ENCODE results near the gene CCDC6.
"Not testable (repeated sequence)": the region's sequence is repeated elsewhere in the genome, so short reads cannot be mapped to it uniquely, and the experiment has no call there.

CCDC6 gene

DNA sequence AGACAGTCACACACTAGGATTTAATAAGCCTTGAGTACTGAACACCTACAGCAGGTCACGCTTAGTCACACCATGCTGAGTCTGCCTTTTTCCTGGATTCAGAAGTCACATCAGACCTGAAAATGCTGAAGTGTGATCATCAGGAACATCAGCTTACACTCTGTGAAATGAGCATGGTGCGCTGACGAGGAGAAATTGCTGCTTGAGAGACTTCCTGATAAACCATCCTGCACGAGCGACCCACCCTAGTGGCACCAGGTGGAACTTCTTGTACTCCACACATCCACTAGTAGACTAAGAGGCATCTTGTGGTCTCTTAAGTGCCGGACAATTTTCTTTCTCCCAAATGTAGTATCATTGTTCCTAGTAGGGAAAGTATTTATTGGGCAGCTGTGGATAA, 101.3 kb downstream of the CCDC6 start:
- H3K9ac ChIP-seq (ENCODE audit: low read depth in 1 of 2, low read length in 2 of 2): no peak overlapping the region
- H3K4me3 ChIP-seq (ENCODE audit: low read length in 2 of 2): no peak overlapping the region
- H3K27ac ChIP-seq (ENCODE audit: low read depth in 2 of 2, low read length in 2 of 2): peak overlapping the region in 1 of 2 donors; percentile 8
- H3K36me3 ChIP-seq (ENCODE audit: control insufficient read depth in 2 of 2, insufficient read depth in 2 of 2, low read length in 2 of 2): peaks cover 49 to 56% of the 10 kb centered on the region in 2 donors
- no peaks in the 10 kb centered on the region for H3K4me1 ChIP-seq (ENCODE audit: control insufficient read depth in 2 of 2, insufficient read depth in 2 of 2, low read length in 2 of 2)
- H3K9me3 ChIP-seq (ENCODE audit: control insufficient read depth in 2 of 2, low read length in 2 of 2): no peaks in the 10 kb centered on the region
- no peaks in the 10 kb centered on the region for H3K27me3 ChIP-seq (ENCODE audit: control insufficient read depth in 2 of 2, insufficient read depth in 2 of 2, low read length in 2 of 2)

GRCh38 chr10:59804220-59804619, 102.1 kb downstream of the CCDC6 start:
- Histone ChIP-seq H3K4me3 (ENCODE audit: low read length in 2 of 2) (no peak overlapping the region), H3K27me3 (ENCODE audit: control insufficient read depth in 2 of 2, insufficient read depth in 2 of 2, low read length in 2 of 2) (no peaks in the 10 kb centered on the region), H3K4me1 (ENCODE audit: control insufficient read depth in 2 of 2, insufficient read depth in 2 of 2, low read length in 2 of 2) (no peaks in the 10 kb centered on the region), H3K9me3 (ENCODE audit: control insufficient read depth in 2 of 2, low read length in 2 of 2) (no peaks in the 10 kb centered on the region), H3K36me3 (ENCODE audit: control insufficient read depth in 2 of 2, insufficient read depth in 2 of 2, low read length in 2 of 2) (peaks cover 49 to 50% of the 10 kb centered on the region in 2 donors), H3K9ac (ENCODE audit: low read depth in 1 of 2, low read length in 2 of 2) (no peak overlapping the region), H3K27ac (ENCODE audit: low read depth in 2 of 2, low read length in 2 of 2) (no peak overlapping the region)

GRCh38 chr10:59803714-59804113, 102.6 kb downstream of the CCDC6 start:
- no peaks in the 10 kb centered on the region for H3K4me1 ChIP-seq (ENCODE audit: control insufficient read depth in 2 of 2, insufficient read depth in 2 of 2, low read length in 2 of 2)
- peak overlapping the region in 1 of 2 donors; percentile 21 for H3K27ac ChIP-seq (ENCODE audit: low read depth in 2 of 2, low read length in 2 of 2)
- no peak overlapping the region for H3K9ac ChIP-seq (ENCODE audit: low read depth in 1 of 2, low read length in 2 of 2)
- H3K4me3 ChIP-seq (ENCODE audit: low read length in 2 of 2): no peak overlapping the region
- peaks cover 49 to 50% of the 10 kb centered on the region in 2 donors for H3K36me3 ChIP-seq (ENCODE audit: control insufficient read depth in 2 of 2, insufficient read depth in 2 of 2, low read length in 2 of 2)
- no peaks in the 10 kb centered on the region for H3K9me3 ChIP-seq (ENCODE audit: control insufficient read depth in 2 of 2, low read length in 2 of 2)
- H3K27me3 ChIP-seq (ENCODE audit: control insufficient read depth in 2 of 2, insufficient read depth in 2 of 2, low read length in 2 of 2): no peaks in the 10 kb centered on the region

DNA sequence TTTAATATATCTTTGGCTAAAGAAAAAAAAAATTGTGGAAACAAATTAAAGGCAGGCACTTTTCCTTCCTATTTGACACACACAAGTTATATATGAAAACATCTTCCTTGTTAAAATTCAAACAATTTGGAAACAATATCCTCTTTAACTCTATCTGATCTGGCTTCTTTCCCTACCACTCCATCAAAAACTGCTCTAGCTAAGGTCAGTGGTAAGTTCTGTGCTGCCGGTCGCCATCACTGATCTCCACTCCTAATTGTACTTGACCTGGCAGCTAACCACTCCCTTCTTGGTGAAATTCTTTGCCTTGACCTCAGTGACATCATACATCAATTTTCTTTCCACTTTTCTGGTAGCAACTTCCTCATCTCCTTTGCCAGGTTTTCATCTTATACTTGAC, 105.2 kb downstream of the CCDC6 start:
- H3K9me3 ChIP-seq (ENCODE audit: control insufficient read depth in 2 of 2, low read length in 2 of 2): no peaks in the 10 kb centered on the region
- H3K27me3 ChIP-seq (ENCODE audit: control insufficient read depth in 2 of 2, insufficient read depth in 2 of 2, low read length in 2 of 2): no peaks in the 10 kb centered on the region
- H3K36me3 ChIP-seq (ENCODE audit: control insufficient read depth in 2 of 2, insufficient read depth in 2 of 2, low read length in 2 of 2): peaks cover 36 to 42% of the 10 kb centered on the region in 2 donors
- H3K9ac ChIP-seq (ENCODE audit: low read depth in 1 of 2, low read length in 2 of 2): no peak overlapping the region
- no peaks in the 10 kb centered on the region for H3K4me1 ChIP-seq (ENCODE audit: control insufficient read depth in 2 of 2, insufficient read depth in 2 of 2, low read length in 2 of 2)
- no peak overlapping the region for H3K27ac ChIP-seq (ENCODE audit: low read depth in 2 of 2, low read length in 2 of 2)
- no peak overlapping the region for H3K4me3 ChIP-seq (ENCODE audit: low read length in 2 of 2)

DNA sequence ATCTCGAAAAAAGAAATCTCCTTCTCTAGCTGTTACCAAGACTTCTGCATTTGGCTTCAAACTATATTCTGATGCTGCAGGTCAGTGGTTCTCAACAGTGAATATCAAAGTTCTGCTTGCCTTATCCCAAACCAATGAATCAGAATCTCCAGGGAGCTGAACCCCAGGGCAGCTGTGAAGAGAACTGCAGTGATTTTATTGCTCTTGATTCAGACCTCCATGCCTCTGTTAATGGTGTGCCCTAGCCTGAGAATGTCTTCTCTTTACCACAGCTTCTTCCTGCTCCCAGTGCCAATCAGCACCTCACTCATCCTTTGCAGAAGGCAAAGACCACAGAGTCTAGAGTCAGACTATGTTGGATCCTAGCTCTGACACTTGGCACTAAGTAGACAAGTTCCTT, 106.9 kb downstream of the CCDC6 start:
- H3K9me3 ChIP-seq (ENCODE audit: control insufficient read depth in 2 of 2, low read length in 2 of 2): no peaks in the 10 kb centered on the region
- no peak overlapping the region for H3K4me3 ChIP-seq (ENCODE audit: low read length in 2 of 2)
- H3K9ac ChIP-seq (ENCODE audit: low read depth in 1 of 2, low read length in 2 of 2): no peak overlapping the region
- H3K36me3 ChIP-seq (ENCODE audit: control insufficient read depth in 2 of 2, insufficient read depth in 2 of 2, low read length in 2 of 2): peaks cover 24 to 38% of the 10 kb centered on the region in 2 donors
- no peaks in the 10 kb centered on the region for H3K27me3 ChIP-seq (ENCODE audit: control insufficient read depth in 2 of 2, insufficient read depth in 2 of 2, low read length in 2 of 2)
- no peaks in the 10 kb centered on the region for H3K4me1 ChIP-seq (ENCODE audit: control insufficient read depth in 2 of 2, insufficient read depth in 2 of 2, low read length in 2 of 2)
- no peak overlapping the region for H3K27ac ChIP-seq (ENCODE audit: low read depth in 2 of 2, low read length in 2 of 2)

GRCh38 chr10:59793919-59794318, 112.4 kb downstream of the CCDC6 start:
- no peak overlapping the region for H3K27ac ChIP-seq (ENCODE audit: low read depth in 2 of 2, low read length in 2 of 2)
- H3K9ac ChIP-seq (ENCODE audit: low read depth in 1 of 2, low read length in 2 of 2): no peak overlapping the region
- no peaks in the 10 kb centered on the region for H3K27me3 ChIP-seq (ENCODE audit: control insufficient read depth in 2 of 2, insufficient read depth in 2 of 2, low read length in 2 of 2)
- peaks cover 21 to 42% of the 10 kb centered on the region in 2 donors for H3K36me3 ChIP-seq (ENCODE audit: control insufficient read depth in 2 of 2, insufficient read depth in 2 of 2, low read length in 2 of 2)
- H3K4me1 ChIP-seq (ENCODE audit: control insufficient read depth in 2 of 2, insufficient read depth in 2 of 2, low read length in 2 of 2): peaks cover 0 to 6% of the 10 kb centered on the region in 2 donors
- no peak overlapping the region for H3K4me3 ChIP-seq (ENCODE audit: low read length in 2 of 2)
- H3K9me3 ChIP-seq (ENCODE audit: control insufficient read depth in 2 of 2, low read length in 2 of 2): no peaks in the 10 kb centered on the region

GRCh38 chr10:59792812-59793211, 113.5 kb downstream of the CCDC6 start:
- H3K9ac ChIP-seq (ENCODE audit: low read depth in 1 of 2, low read length in 2 of 2): no peak overlapping the region
- H3K4me1 ChIP-seq (ENCODE audit: control insufficient read depth in 2 of 2, insufficient read depth in 2 of 2, low read length in 2 of 2): peaks cover 0 to 6% of the 10 kb centered on the region in 2 donors
- peaks cover 21 to 40% of the 10 kb centered on the region in 2 donors for H3K36me3 ChIP-seq (ENCODE audit: control insufficient read depth in 2 of 2, insufficient read depth in 2 of 2, low read length in 2 of 2)
- no peaks in the 10 kb centered on the region for H3K27me3 ChIP-seq (ENCODE audit: control insufficient read depth in 2 of 2, insufficient read depth in 2 of 2, low read length in 2 of 2)
- H3K9me3 ChIP-seq (ENCODE audit: control insufficient read depth in 2 of 2, low read length in 2 of 2): no peaks in the 10 kb centered on the region
- H3K27ac ChIP-seq (ENCODE audit: low read depth in 2 of 2, low read length in 2 of 2): no peak overlapping the region
- H3K4me3 ChIP-seq (ENCODE audit: low read length in 2 of 2): no peak overlapping the region

- no peak overlapping the region for H3K27ac ChIP-seq (ENCODE audit: low read depth in 2 of 2, low read length in 2 of 2)
- H3K4me1 ChIP-seq (ENCODE audit: control insufficient read depth in 2 of 2, insufficient read depth in 2 of 2, low read length in 2 of 2): peaks cover 0 to 6% of the 10 kb centered on the region in 2 donors
- no peaks in the 10 kb centered on the region for H3K27me3 ChIP-seq (ENCODE audit: control insufficient read depth in 2 of 2, insufficient read depth in 2 of 2, low read length in 2 of 2)
- peaks cover 17 to 32% of the 10 kb centered on the region in 2 donors for H3K36me3 ChIP-seq (ENCODE audit: control insufficient read depth in 2 of 2, insufficient read depth in 2 of 2, low read length in 2 of 2)
- no peak overlapping the region for H3K4me3 ChIP-seq (ENCODE audit: low read length in 2 of 2)
- no peak overlapping the region for H3K9ac ChIP-seq (ENCODE audit: low read depth in 1 of 2, low read length in 2 of 2)
- no peaks in the 10 kb centered on the region for H3K9me3 ChIP-seq (ENCODE audit: control insufficient read depth in 2 of 2, low read length in 2 of 2)
These were observed 114.8 kb downstream of the CCDC6 start for GRCh38 chr10:59791601-59792000.

DNA sequence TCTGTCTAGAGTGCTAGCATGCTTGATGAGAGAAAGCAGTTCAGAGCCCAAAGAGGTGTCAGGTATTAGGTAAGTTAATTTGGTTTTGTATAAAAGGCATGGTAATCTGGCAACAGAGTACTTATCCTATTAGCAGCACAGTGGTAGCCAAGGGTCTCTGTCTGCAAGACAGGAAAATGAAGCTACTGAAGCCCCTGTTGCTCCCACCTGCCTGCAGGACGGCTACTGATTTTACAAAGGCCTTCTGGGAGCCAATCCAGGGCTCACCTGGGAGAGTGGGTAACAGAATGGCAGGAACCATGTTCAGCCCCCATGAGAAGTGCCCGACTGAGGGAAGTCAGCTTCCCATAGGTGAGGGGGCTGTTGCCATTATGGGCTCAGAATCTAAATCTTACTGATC, 116.3 kb downstream of the CCDC6 start:
- not testable (repeated sequence) for H3K4me1 ChIP-seq (ENCODE audit: control insufficient read depth in 2 of 2, insufficient read depth in 2 of 2, low read length in 2 of 2); H3K27me3 ChIP-seq (ENCODE audit: control insufficient read depth in 2 of 2, insufficient read depth in 2 of 2, low read length in 2 of 2); H3K9me3 ChIP-seq (ENCODE audit: control insufficient read depth in 2 of 2, low read length in 2 of 2); H3K27ac ChIP-seq (ENCODE audit: low read depth in 2 of 2, low read length in 2 of 2); H3K9ac ChIP-seq (ENCODE audit: low read depth in 1 of 2, low read length in 2 of 2); H3K4me3 ChIP-seq (ENCODE audit: low read length in 2 of 2)
- peaks cover 17 to 28% of the 10 kb centered on the region in 2 donors for H3K36me3 ChIP-seq (ENCODE audit: control insufficient read depth in 2 of 2, insufficient read depth in 2 of 2, low read length in 2 of 2)

- not testable (repeated sequence) for H3K4me3 ChIP-seq (ENCODE audit: low read length in 2 of 2); H3K9me3 ChIP-seq (ENCODE audit: control insufficient read depth in 2 of 2, low read length in 2 of 2); H3K27ac ChIP-seq (ENCODE audit: low read depth in 2 of 2, low read length in 2 of 2); H3K27me3 ChIP-seq (ENCODE audit: control insufficient read depth in 2 of 2, insufficient read depth in 2 of 2, low read length in 2 of 2); H3K4me1 ChIP-seq (ENCODE audit: control insufficient read depth in 2 of 2, insufficient read depth in 2 of 2, low read length in 2 of 2); H3K9ac ChIP-seq (ENCODE audit: low read depth in 1 of 2, low read length in 2 of 2)
- peaks cover 12 to 23% of the 10 kb centered on the region in 2 donors for H3K36me3 ChIP-seq (ENCODE audit: control insufficient read depth in 2 of 2, insufficient read depth in 2 of 2, low read length in 2 of 2)
These were observed 117.4 kb downstream of the CCDC6 start for GRCh38 chr10:59788914-59789313.

DNA sequence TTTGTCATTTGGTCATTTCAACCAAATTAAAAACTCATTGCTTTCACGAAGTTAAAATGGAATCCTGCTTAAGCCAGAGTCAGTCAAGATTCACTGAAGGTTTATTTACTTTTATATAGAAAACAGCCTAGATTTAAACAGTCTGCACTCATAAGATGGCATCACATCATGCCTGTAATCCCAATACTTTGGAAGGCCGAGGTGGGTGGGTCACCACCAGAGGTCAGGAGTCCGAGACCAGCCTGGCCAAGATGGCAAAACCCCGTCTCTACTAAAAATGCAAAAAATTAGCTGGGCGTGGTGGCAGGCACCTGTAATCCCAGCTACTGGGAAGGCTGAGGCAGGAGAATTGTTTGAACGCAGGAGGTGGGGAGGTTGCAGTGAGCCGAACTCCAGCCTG, 119.3 kb downstream of the CCDC6 start:
- H3K4me1 ChIP-seq (ENCODE audit: control insufficient read depth in 2 of 2, insufficient read depth in 2 of 2, low read length in 2 of 2); H3K9ac ChIP-seq (ENCODE audit: low read depth in 1 of 2, low read length in 2 of 2); H3K27ac ChIP-seq (ENCODE audit: low read depth in 2 of 2, low read length in 2 of 2): not testable (repeated sequence)

More for the DNA sequence above, 119.3 kb downstream of the CCDC6 start:
- H3K36me3 ChIP-seq (ENCODE audit: control insufficient read depth in 2 of 2, insufficient read depth in 2 of 2, low read length in 2 of 2); H3K27me3 ChIP-seq (ENCODE audit: control insufficient read depth in 2 of 2, insufficient read depth in 2 of 2, low read length in 2 of 2); H3K4me3 ChIP-seq (ENCODE audit: low read length in 2 of 2); H3K9me3 ChIP-seq (ENCODE audit: control insufficient read depth in 2 of 2, low read length in 2 of 2): not testable (repeated sequence)
